Lower lobe of right lung (tissue), 2 donors: ENCODE measurements around the gene HDAC4. TPM values are rescaled to one million over a fixed set of nuclear protein-coding genes. Genes with fewer than 3 reads are reported as not detected.

Experiments used
- ATAC-seq, 2 donors: fragments of 200-7000 bp; cut with Tn5 transposase; one replicate each; pipeline ENCODE4 v1.9.1; 2020 to 2022; ENCODE audit warnings: mild to moderate bottlenecking in 2 of 2, moderate library complexity in 2 of 2
- DNase-seq: peaks from one replicate; pipeline ENCODE4 v3.0.0-alpha.2; 2020
- H3K27ac ChIP-seq: fragments of 200-600 bp; one replicate; pipeline ENCODE4 v1.8.0; 2022
- H3K27me3 ChIP-seq: fragments of 200-600 bp; one replicate; pipeline ENCODE4 v1.8.0; 2022; ENCODE audit warnings: low read depth
- H3K36me3 ChIP-seq: fragments of 200-600 bp; one replicate; pipeline ENCODE4 v1.8.0; 2022; ENCODE audit warnings: mild to moderate bottlenecking
- H3K4me1 ChIP-seq: fragments of 200-600 bp; one replicate; pipeline ENCODE4 v1.8.0; 2022
- H3K4me3 ChIP-seq: fragments of 200-600 bp; one replicate; pipeline ENCODE4 v1.8.0; 2022; ENCODE audit warnings: mild to moderate bottlenecking
- H3K9me3 ChIP-seq: fragments of 200-600 bp; one replicate; pipeline ENCODE4 v1.8.0; 2022
- CTCF ChIP-seq: fragments of 200-600 bp; IDR thresholded peaks from one replicate; pipeline ENCODE4 v1.8.0; 2022; ENCODE audit warnings: antibody characterized with exemption, mild to moderate bottlenecking
- intact Hi-C: fragments of 100-400 bp; cut with DNase I; formaldehyde crosslinking; loops from one replicate; pipeline ENCODE4 v1.11.0; 2022
- total RNA-seq: library from RNA; stranded (reverse); fragmentation: NEBNext Ultra II Directional; extraction: Animal tissue kit (Norgen Biotek cat#: 25700); gene quantifications from one replicate; pipeline ENCODE4 v1.2.1, GENCODE V29; 2021
- donor health status: DM: no; HTN: yes; CAD: no; lungs with severe emphysema.

HDAC4 gene
- total RNA-seq, 1 donor from 2014 or later: 44.9 TPM

DNA sequence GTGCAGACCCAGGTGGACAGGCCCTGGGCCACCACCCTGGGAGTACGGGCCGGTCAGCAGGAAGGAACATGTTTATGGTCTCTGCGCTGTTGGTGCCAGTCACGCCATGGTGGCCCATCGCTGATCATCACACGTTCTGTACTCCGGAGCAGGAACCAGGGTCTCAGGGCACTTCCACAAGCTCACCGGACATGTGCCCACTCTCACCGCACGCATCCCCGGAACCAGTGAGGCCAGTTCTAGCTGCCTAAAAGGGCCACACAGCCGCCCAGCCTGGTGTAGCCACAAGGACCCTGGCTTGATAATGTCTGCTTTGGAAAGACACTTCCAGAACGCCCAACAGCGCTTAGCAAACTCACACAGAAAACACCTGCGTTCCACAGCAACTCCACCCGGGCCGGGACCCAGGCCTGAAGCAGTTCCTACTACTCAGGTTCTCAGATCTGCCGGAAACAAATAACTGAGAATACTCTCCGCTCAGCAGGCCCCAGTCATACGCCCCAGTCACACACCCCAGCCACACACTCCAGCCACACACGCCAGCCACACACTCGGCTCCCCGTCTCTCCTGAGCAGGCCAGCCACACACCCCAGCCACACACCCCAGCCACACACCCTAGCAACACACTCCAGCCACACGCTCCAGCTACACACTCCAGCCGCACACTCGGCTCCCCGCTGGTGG is 123.3 kb downstream of the HDAC4 start:
- no peaks in the 10 kb centered on the region for H3K36me3 ChIP-seq
- H3K27me3 ChIP-seq: no peaks in the 10 kb centered on the region
- peaks cover 35% of the 10 kb centered on the region for H3K4me1 ChIP-seq
- ATAC-seq: no peak
- intact Hi-C loops: no loop called here
- H3K4me3 ChIP-seq: no peak overlapping the region
- no peak for TF ChIP-seq CTCF
- no peak overlapping the region for H3K27ac ChIP-seq
- no peaks in the 10 kb centered on the region for H3K9me3 ChIP-seq
- no peak for DNase-seq

- intact Hi-C loops: no loop called here
- ATAC-seq (no peak), DNase-seq (no peak)
- Histone ChIP-seq H3K27me3 (no peaks in the 10 kb centered on the region), H3K27ac (no peak overlapping the region), H3K4me3 (no peak overlapping the region), H3K9me3 (no peaks in the 10 kb centered on the region), H3K36me3 (no peaks in the 10 kb centered on the region), H3K4me1 (peaks cover 35% of the 10 kb centered on the region)
- no peak for TF ChIP-seq CTCF
Measured at GRCh38 chr2:239276851-239277250, 124.0 kb downstream of the HDAC4 start.

- intact Hi-C loops: no loop called here
Measured at GRCh38 chr2:239275847-239276831, 124.7 kb downstream of the HDAC4 start.

GRCh38 chr2:239275044-239275685 is 125.7 kb downstream of the HDAC4 start:
- Histone ChIP-seq H3K4me3 (peak overlapping the region; percentile 30), H3K27me3 (no peaks in the 10 kb centered on the region), H3K4me1 (peaks cover 35% of the 10 kb centered on the region), H3K9me3 (no peaks in the 10 kb centered on the region), H3K36me3 (no peaks in the 10 kb centered on the region), H3K27ac (peak overlapping the region; percentile 63)
- TF ChIP-seq CTCF: no peak
- DNase-seq: peak; percentile 81
- peak; percentile 86 to 90 for ATAC-seq
- intact Hi-C loops: no loop called here

More at GRCh38 chr2:239275847-239276831, 124.7 kb downstream of the HDAC4 start:
- TF ChIP-seq CTCF: no peak
- H3K4me3 ChIP-seq: peak overlapping the region; percentile 30
- ATAC-seq (peak; percentile 34 to 43), DNase-seq (peak; percentile 46)
- H3K27ac ChIP-seq: peak overlapping the region; percentile 63
- H3K27me3 ChIP-seq: no peaks in the 10 kb centered on the region
- peaks cover 35% of the 10 kb centered on the region for H3K4me1 ChIP-seq
- no peaks in the 10 kb centered on the region for H3K36me3 ChIP-seq
- no peaks in the 10 kb centered on the region for H3K9me3 ChIP-seq

DNA sequence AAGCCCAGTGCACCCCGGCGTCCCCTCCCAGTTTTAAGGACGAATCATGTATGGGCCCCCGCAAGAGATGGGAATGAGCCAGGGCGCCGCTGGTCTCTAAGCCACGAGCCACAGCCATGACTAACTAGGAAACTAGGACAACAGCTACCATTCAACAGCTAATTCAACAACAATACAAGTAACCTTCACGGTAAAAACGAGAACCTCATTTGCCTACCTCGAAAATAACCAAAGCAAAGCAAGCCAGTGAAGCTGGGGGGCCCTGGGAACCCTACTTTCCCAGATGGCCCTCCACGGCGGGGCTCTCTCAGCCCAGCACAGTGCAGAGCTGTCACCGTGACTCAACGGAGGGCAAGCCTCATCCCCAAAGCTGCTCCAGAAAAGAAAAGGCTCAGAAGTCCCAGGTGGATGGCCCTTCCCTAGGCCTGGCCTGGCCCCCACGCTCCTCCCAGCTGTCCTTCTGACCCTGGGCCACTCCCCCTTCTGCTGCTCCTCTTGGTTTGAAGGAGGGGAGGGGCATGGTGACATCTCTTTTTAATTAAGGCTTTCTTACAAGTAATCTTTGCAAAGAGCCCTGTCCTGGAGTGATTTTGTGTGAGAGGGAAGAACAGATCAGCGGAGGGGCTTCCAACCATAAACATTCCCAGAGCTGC is 126.3 kb downstream of the HDAC4 start:
- Histone ChIP-seq H3K36me3 (no peaks in the 10 kb centered on the region), H3K4me1 (peaks cover 35% of the 10 kb centered on the region), H3K4me3 (peak overlapping the region; percentile 30), H3K27ac (peak overlapping the region; percentile 63), H3K27me3 (no peaks in the 10 kb centered on the region), H3K9me3 (no peaks in the 10 kb centered on the region)
- no peak for TF ChIP-seq CTCF
- intact Hi-C loops: no loop called here
- DNase-seq: no peak
- ATAC-seq: peak; percentile 39 to 41
